HFFc6 (cell line): ENCODE results near the gene RTEL1. TPM values are rescaled to one million over a fixed set of nuclear protein-coding genes. Genes with fewer than 3 reads are reported as not detected.

ENCODE experiments used
- DNase-seq: peaks from one replicate; pipeline ENCODE4 v3.0.0-alpha.2; 2018
- H3K27ac Mint-ChIP-seq: 2 replicates; pipeline ENCODE4 v1.8.0; 2020; ENCODE audit warnings: mild to moderate bottlenecking, mixed read lengths
- H3K27me3 Mint-ChIP-seq: 2 replicates; pipeline ENCODE4 v1.8.0; 2021; ENCODE audit warnings: mild to moderate bottlenecking, moderate library complexity, mixed read lengths; ENCODE audit not compliant: insufficient read depth
- H3K36me3 Mint-ChIP-seq: 2 replicates; pipeline ENCODE4 v1.8.0; 2021; ENCODE audit warnings: low read depth, mixed read lengths
- H3K4me1 Mint-ChIP-seq: 2 replicates; pipeline ENCODE4 v1.8.0; 2020; ENCODE audit warnings: low read depth, mixed read lengths
- H3K4me3 Mint-ChIP-seq: 2 replicates; pipeline ENCODE4 v1.8.0; 2020; ENCODE audit warnings: mild to moderate bottlenecking, moderate library complexity, mixed read lengths
- H3K9me3 Mint-ChIP-seq: 2 replicates; pipeline ENCODE4 v1.8.0; 2020; ENCODE audit warnings: mild to moderate bottlenecking, mixed read lengths
- CTCF ChIP-seq: fragments of 200-600 bp; sonication (generic); IDR thresholded peaks from 2 replicates; pipeline ENCODE4 v1.5.0; 2021; ENCODE audit warnings: antibody characterized with exemption, mild to moderate bottlenecking
- total RNA-seq, 6 experiments: library from RNA; stranded (reverse); fragmentation: NEBNext Ultra II Directional; extraction: Animal tissue kit (Norgen Biotek cat#: 25700); gene quantifications; 2 replicates in 1 of 6; 3 replicates in 5 of 6; pipeline ENCODE4 v1.2.3, GENCODE V29; 2021

RTEL1 gene
- total RNA-seq, 6 experiments from 2014 or later, result 19.0 to 26.8 (median 22.7) TPM

GRCh38 chr20:63681609-63682142, 23.6 kb downstream of the RTEL1 start:
- H3K4me1 Mint-ChIP-seq, result peaks cover 24% of the 10 kb centered on the region
- H3K4me3 Mint-ChIP-seq, result no peak overlapping the region
- H3K27me3 Mint-ChIP-seq, result peaks cover 4% of the 10 kb centered on the region
- DNase-seq, result no peak
- TF ChIP-seq CTCF, result no peak
- H3K36me3 Mint-ChIP-seq, result peaks cover 18% of the 10 kb centered on the region
- H3K27ac Mint-ChIP-seq, result peak overlapping the region; percentile 95
- no peaks in the 10 kb centered on the region; the same call in 1 of the 2 replicates for H3K9me3 Mint-ChIP-seq

GRCh38 chr20:63682384-63683139, 24.4 kb downstream of the RTEL1 start:
- Mint-ChIP-seq H3K4me1 (peaks cover 27% of the 10 kb centered on the region), H3K36me3 (peaks cover 18% of the 10 kb centered on the region), H3K27ac (peak overlapping the region; percentile 95), H3K4me3 (peak overlapping the region; percentile 66), H3K27me3 (peaks cover 4% of the 10 kb centered on the region), H3K9me3 (no peaks in the 10 kb centered on the region; the same call in 1 of the 2 replicates)
- DNase-seq, result peak; percentile 97
- no peak for TF ChIP-seq CTCF

GRCh38 chr20:63685269-63686026, 27.3 kb downstream of the RTEL1 start:
- H3K36me3 Mint-ChIP-seq, result peaks cover 11% of the 10 kb centered on the region
- peaks cover 27% of the 10 kb centered on the region for H3K4me1 Mint-ChIP-seq
- peak overlapping the region; percentile 94; the same call in 1 of the 2 replicates for H3K27ac Mint-ChIP-seq
- no peak for DNase-seq
- peaks cover 10% of the 10 kb centered on the region for H3K27me3 Mint-ChIP-seq
- H3K9me3 Mint-ChIP-seq, result no peaks in the 10 kb centered on the region; the same call in 1 of the 2 replicates
- no peak overlapping the region for H3K4me3 Mint-ChIP-seq
- no peak for TF ChIP-seq CTCF

GRCh38 chr20:63686094-63686491, 28.0 kb downstream of the RTEL1 start:
- no peak overlapping the region for H3K4me3 Mint-ChIP-seq
- peaks cover 10% of the 10 kb centered on the region for H3K27me3 Mint-ChIP-seq
- H3K9me3 Mint-ChIP-seq, result no peaks in the 10 kb centered on the region; the same call in 1 of the 2 replicates
- H3K27ac Mint-ChIP-seq, result peak overlapping the region; percentile 94
- DNase-seq, result no peak
- no peak for TF ChIP-seq CTCF
- H3K36me3 Mint-ChIP-seq, result peaks cover 11% of the 10 kb centered on the region
- H3K4me1 Mint-ChIP-seq, result peaks cover 27% of the 10 kb centered on the region

- H3K27me3 Mint-ChIP-seq, result peaks cover 14% of the 10 kb centered on the region
- peaks cover 11% of the 10 kb centered on the region for H3K36me3 Mint-ChIP-seq
- H3K4me3 Mint-ChIP-seq, result no peak overlapping the region
- peak overlapping the region; percentile 94 for H3K27ac Mint-ChIP-seq
- DNase-seq, result peak; percentile 77
- H3K4me1 Mint-ChIP-seq, result peaks cover 27% of the 10 kb centered on the region
- TF ChIP-seq CTCF, result no peak
- H3K9me3 Mint-ChIP-seq, result no peaks in the 10 kb centered on the region; the same call in 1 of the 2 replicates
Measured at GRCh38 chr20:63686492-63687321, 28.6 kb downstream of the RTEL1 start.
